GM19468 (cell line): ENCODE results near the gene NXF3.
"Not testable (repeated sequence)": the region's sequence is repeated elsewhere in the genome, so short reads cannot be mapped to it uniquely, and the experiment has no call there.

Experiments
- ATAC-seq: cut with Tn5 transposase; IDR thresholded peaks from one replicate; pipeline ENCODE4 v1.9.1; 2021; ENCODE audit warnings: mild to moderate bottlenecking, moderate library complexity, moderate number of reproducible peaks; ENCODE audit not compliant: unreplicated experiment; ENCODE audit errors: extremely low read depth

The NXF3 gene

DNA sequence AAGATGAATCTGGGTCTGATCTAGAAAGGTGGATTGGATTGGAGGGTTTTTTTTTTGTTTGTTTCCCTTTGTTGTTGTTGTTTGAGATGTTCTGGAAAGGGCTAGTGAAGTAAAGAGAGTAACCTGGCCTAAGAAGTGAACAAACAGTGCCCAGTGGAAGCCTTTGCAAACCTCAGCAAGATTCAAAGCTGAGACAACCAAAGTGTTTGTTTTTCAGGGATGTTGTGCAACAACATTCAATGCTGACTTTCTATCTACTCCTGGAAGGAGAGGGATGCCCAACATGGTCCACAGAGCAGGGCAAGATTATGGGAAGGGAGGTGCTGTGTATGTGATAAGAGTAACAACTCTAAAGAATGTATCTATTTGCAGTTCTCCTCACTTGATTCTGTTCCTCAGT, 40.3 kb downstream of the NXF3 start:
- no peak for ATAC-seq

DNA sequence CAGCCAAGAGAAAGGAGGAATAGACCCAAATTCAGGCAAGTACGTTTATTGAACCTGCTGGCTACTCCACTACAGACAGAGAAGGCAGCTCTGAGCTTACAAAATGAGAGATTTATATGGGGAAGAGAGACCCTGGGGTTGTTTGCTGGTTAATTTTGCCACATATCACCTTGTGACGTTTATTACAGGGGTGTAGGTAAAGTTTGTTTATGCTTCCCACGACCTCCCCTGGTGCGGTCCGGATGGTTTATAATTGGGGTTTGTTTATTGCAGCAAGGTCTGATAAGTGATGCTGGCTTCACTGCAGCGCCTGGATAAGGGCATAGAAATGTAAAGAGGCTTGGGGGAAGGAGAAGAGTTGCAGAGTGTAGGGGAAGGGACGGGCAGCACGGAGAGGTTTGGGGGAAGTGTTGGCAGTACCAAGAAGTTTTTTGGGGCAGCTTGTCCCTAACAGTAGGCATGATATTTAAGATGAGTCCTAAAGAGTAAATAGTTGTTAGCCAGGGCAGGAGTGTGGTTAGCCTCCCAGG, 41.6 kb downstream of the NXF3 start:
- ATAC-seq, result no peak

DNA sequence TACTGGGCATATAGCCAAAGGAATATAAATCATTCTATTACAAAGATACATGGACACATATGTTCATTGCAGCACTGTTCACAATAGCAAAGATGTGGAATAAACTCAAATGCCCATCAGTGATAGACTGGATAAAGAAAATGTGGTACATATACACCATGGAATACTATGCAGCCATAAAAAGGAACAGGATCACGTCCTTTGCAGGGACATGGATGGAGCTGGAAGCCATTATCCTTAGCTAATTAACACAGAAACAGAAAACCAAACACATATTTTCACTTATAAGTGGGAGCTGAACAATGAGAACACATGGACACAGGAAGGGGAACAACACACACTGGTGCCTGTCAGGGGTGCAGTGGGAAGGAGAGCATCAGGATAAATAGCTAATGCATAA, 59.6 kb downstream of the NXF3 start:
- not testable (repeated sequence) for ATAC-seq
